ENCODE data around the gene FAM234B. TPM values are rescaled to one million over a fixed set of nuclear protein-coding genes. Genes with fewer than 3 reads are reported as not detected.
A peak's percentile ranks its signal among the peaks of the same experiment; 100 is the strongest.

The FAM234B gene
- total RNA-seq, 3 donors from 2014 or later = 4.6 to 21.4 (median 16.4) TPM

GRCh38 chr12:13097491-13098011 is 53.4 kb downstream of the FAM234B start:
- peak overlapping the region; percentile 86 to 89 for H3K27ac ChIP-seq
- H3K36me3 ChIP-seq = no peaks in the 10 kb centered on the region
- DNase-seq (ENCODE audit: low spot score in 2 of 2) = no peak
- H3K4me3 ChIP-seq = peak overlapping the region; percentile 24 to 53 (median 34)
- intact Hi-C loops (cut with DNase I; ENCODE audit: low total_unique reads) = loop anchor here (10.0 kb wide), 1 partner anchor 107 kb away; no protein-coding TSS in a partner anchor
- peaks cover 9 to 15% of the 10 kb centered on the region in 2 donors for H3K4me1 ChIP-seq
- H3K9me3 ChIP-seq = no peaks in the 10 kb centered on the region
- TF ChIP-seq POLR2AphosphoS5 (IDR thresholded peaks at IDR 0.05) (no peak), CTCF (IDR thresholded peaks at IDR 0.05) (no peak), POLR2A (IDR thresholded peaks at IDR 0.05) (no peak)
- no peaks in the 10 kb centered on the region for H3K27me3 ChIP-seq

GRCh38 chr12:13099066-13099843 is 55.1 kb downstream of the FAM234B start:
- Histone ChIP-seq H3K4me1 (peaks cover 9 to 15% of the 10 kb centered on the region in 2 donors), H3K9me3 (no peaks in the 10 kb centered on the region), H3K27me3 (no peaks in the 10 kb centered on the region), H3K4me3 (peak overlapping the region in 1 of 3 donors; percentile 27), H3K36me3 (no peaks in the 10 kb centered on the region), H3K27ac (peak overlapping the region; percentile 100)
- TF ChIP-seq POLR2A (IDR thresholded peaks at IDR 0.05) (no peak), CTCF (IDR thresholded peaks at IDR 0.05) (no peak), POLR2AphosphoS5 (IDR thresholded peaks at IDR 0.05) (no peak)
- intact Hi-C loops (cut with DNase I; ENCODE audit: low total_unique reads) = loop anchor here (10.0 kb wide), 1 partner anchor 106 kb away; no protein-coding TSS in a partner anchor
- DNase-seq (ENCODE audit: low spot score in 2 of 2) = no peak

- DNase-seq (ENCODE audit: low spot score in 2 of 2) = no peak
- TF ChIP-seq POLR2AphosphoS5 (IDR thresholded peaks at IDR 0.05) = no peak
- no peak for TF ChIP-seq POLR2A (IDR thresholded peaks at IDR 0.05)
- TF ChIP-seq CTCF (IDR thresholded peaks at IDR 0.05) = no peak
- Histone ChIP-seq H3K9me3 (no peaks in the 10 kb centered on the region), H3K36me3 (no peaks in the 10 kb centered on the region), H3K4me3 (peak overlapping the region in 1 of 3 donors; percentile 85), H3K27me3 (no peaks in the 10 kb centered on the region), H3K27ac (peak overlapping the region; percentile 100), H3K4me1 (peaks cover 9 to 15% of the 10 kb centered on the region in 2 donors)
- intact Hi-C loops (cut with DNase I; ENCODE audit: low total_unique reads) = loop anchor here (10.0 kb wide), 1 partner anchor 105 kb away; no protein-coding TSS in a partner anchor
Observed at GRCh38 chr12:13099844-13100604, 55.8 kb downstream of the FAM234B start.

- Histone ChIP-seq H3K27ac (peak overlapping the region; percentile 100), H3K9me3 (no peaks in the 10 kb centered on the region), H3K36me3 (no peaks in the 10 kb centered on the region), H3K27me3 (no peaks in the 10 kb centered on the region), H3K4me3 (peak overlapping the region; percentile 48 to 85 (median 63)), H3K4me1 (peaks cover 9 to 15% of the 10 kb centered on the region in 2 donors)
- DNase-seq (ENCODE audit: low spot score in 2 of 2) = no peak
- intact Hi-C loops (cut with DNase I; ENCODE audit: low total_unique reads) = no loop called here
- TF ChIP-seq POLR2A (IDR thresholded peaks at IDR 0.05) (no peak), POLR2AphosphoS5 (IDR thresholded peaks at IDR 0.05) (no peak), CTCF (IDR thresholded peaks at IDR 0.05) (no peak)
Observed at GRCh38 chr12:13100605-13100881, 56.4 kb downstream of the FAM234B start.
